Lung (tissue), 12 donors: ENCODE results near the gene MYH14. TPM values are rescaled to one million over a fixed set of nuclear protein-coding genes. Genes with fewer than 3 reads are reported as not detected.

ENCODE experiments used
- ATAC-seq: fragments of 200-7000 bp; cut with Tn5 transposase; one replicate; pipeline ENCODE4 v1.9.1; 2020; ENCODE audit warnings: moderate number of reproducible peaks; ENCODE audit not compliant: insufficient read depth, low FRiP score
- DNase-seq, 3 donors: peaks; one replicate each; pipeline ENCODE4 v3.0.0-alpha.2; 2013 to 2017
- H3K27ac ChIP-seq, 2 donors: one replicate each; pipeline ENCODE4 v1.5.1; 2013; ENCODE audit warnings: mild to moderate bottlenecking in 2 of 2, moderate library complexity in 2 of 2, control low read depth in 1 of 2, inconsistent platforms in 1 of 2, low read depth in 1 of 2, low read length in 1 of 2
- H3K27me3 ChIP-seq, 3 donors: one replicate each; pipeline ENCODE4 v1.5.1; 2013; ENCODE audit warnings: low read length in 2 of 3; ENCODE audit not compliant: control insufficient read depth in 3 of 3, insufficient read depth in 3 of 3
- H3K36me3 ChIP-seq, 4 donors: one replicate each; pipeline ENCODE4 v1.5.1; 2013; ENCODE audit warnings: low read length in 4 of 4, mild to moderate bottlenecking in 1 of 4, moderate library complexity in 1 of 4; ENCODE audit not compliant: control insufficient read depth in 4 of 4, insufficient read depth in 4 of 4
- H3K4me1 ChIP-seq, 5 donors: one replicate each; pipeline ENCODE4 v1.5.1; 2013; ENCODE audit warnings: low read length in 5 of 5, mild to moderate bottlenecking in 2 of 5, moderate library complexity in 1 of 5; ENCODE audit not compliant: control insufficient read depth in 5 of 5, insufficient read depth in 5 of 5
- H3K4me3 ChIP-seq: one replicate; pipeline ENCODE4 v1.5.1; 2013; ENCODE audit warnings: mild to moderate bottlenecking, control low read depth, moderate library complexity
- H3K9ac ChIP-seq, 2 donors: one replicate each; pipeline ENCODE4 v1.5.1; 2013; ENCODE audit warnings: low read length in 2 of 2, control low read depth in 1 of 2; ENCODE audit not compliant: insufficient read depth in 1 of 2
- H3K9me3 ChIP-seq, 4 donors: one replicate each; pipeline ENCODE4 v1.5.1; 2013; ENCODE audit warnings: low read length in 3 of 4, mild to moderate bottlenecking in 1 of 4, moderate library complexity in 1 of 4; ENCODE audit not compliant: control insufficient read depth in 4 of 4, insufficient read depth in 3 of 4
- WGBS, 2 donors: extraction: QIAGEN DNeasy Blood & Tissue Kit; methylation state at CpG; one replicate each; pipeline ENCODE4 v1.1.7; 2013; 5-methylcytosine and 5-hydroxymethylcytosine counted together
- polyA plus RNA-seq, 2 donors: library from polyadenylated mRNA; stranded (reverse); fragments of 200-250 nt; gene quantifications; one replicate each; pipeline ENCODE4 v1.2.1, GENCODE V29; 2013
- total RNA-seq, 2 donors: library from RNA; depleted of rRNA in 1 of 2; stranded (reverse); fragments of >200 nt in 1 of 2; gene quantifications; one replicate each; pipeline ENCODE4 v1.2.1, GENCODE V29; 2014 to 2021
- TF ChIP-seq, protein P1 (sequence below): IDR thresholded peaks from 2 replicates; pipeline ENCODE4 v1.5.1; 2012; ENCODE audit warnings: mild to moderate bottlenecking; ENCODE audit errors: control extremely low read depth, extremely low read depth
- donor health status: control.
- donor health status: control.
- donor health status: Bipolar disorder and iron deficiency.
- donor health status: healthy.
- donor health status: DM: yes; HTN: yes; CAD: no.

Gene MYH14
- total and polyA plus RNA-seq, 4 donors, result 48.3 to 159 (median 98.6) TPM

DNA sequence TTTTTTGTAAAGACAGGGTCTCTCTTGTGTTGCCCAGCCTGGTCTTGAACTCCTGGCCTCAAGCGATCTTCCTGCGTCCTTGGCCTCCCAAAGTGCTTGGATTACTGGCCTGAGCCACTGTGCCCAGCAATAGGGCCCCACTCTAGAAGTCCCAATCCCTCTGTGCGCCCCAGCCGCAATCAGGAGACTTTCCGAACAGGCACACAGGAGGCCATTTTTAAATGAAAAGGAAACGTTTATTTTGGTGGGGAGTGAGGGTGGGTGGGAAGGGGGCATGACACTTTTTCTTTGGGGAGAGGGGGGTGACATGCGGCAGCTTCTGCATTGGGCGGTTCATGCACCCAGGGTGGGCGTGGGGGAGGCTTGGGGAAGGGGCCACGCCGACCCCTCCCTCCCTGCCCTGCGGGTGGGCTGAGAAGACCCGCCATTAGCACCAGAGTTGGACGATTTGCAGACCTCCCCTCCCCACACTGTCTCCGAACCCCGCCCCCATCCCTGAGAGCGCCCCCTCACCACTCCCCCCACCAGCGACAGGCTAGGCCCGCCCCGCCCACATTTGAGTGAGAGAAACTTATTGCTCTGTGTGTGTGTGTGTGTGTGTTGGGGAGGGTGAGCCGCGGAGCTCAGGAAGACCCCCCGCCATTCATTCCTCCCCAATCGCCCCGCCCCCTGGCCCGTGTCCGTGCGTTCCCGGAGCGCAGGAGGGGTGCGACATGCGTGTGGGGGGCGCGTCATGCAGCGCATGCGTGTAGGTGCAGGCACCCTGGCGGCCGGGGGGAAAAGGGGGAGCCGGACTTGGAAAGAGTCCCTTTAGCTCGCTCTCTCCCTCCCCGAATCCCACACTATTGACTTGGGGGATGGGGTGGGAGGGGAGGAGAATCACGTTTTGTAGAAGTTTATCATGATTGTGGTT lies 108.6 kb downstream of the MYH14 start:
- Histone ChIP-seq H3K9me3 (peaks cover 0 to 7% (median 3%) of the 10 kb centered on the region in 4 donors), H3K4me3 (no peak overlapping the region), H3K4me1 (peaks cover 0 to 4% (median 0%) of the 10 kb centered on the region in 5 donors), H3K27me3 (peaks cover 2 to 25% (median 15%) of the 10 kb centered on the region in 3 donors), H3K36me3 (peaks cover 0 to 10% (median 7%) of the 10 kb centered on the region in 4 donors), H3K27ac (no peak overlapping the region), H3K9ac (no peak overlapping the region)
- TF ChIP-seq, protein P1, sequence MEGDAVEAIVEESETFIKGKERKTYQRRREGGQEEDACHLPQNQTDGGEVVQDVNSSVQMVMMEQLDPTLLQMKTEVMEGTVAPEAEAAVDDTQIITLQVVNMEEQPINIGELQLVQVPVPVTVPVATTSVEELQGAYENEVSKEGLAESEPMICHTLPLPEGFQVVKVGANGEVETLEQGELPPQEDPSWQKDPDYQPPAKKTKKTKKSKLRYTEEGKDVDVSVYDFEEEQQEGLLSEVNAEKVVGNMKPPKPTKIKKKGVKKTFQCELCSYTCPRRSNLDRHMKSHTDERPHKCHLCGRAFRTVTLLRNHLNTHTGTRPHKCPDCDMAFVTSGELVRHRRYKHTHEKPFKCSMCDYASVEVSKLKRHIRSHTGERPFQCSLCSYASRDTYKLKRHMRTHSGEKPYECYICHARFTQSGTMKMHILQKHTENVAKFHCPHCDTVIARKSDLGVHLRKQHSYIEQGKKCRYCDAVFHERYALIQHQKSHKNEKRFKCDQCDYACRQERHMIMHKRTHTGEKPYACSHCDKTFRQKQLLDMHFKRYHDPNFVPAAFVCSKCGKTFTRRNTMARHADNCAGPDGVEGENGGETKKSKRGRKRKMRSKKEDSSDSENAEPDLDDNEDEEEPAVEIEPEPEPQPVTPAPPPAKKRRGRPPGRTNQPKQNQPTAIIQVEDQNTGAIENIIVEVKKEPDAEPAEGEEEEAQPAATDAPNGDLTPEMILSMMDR, result no peak
- no peak for ATAC-seq
- peak; percentile 87 to 89 (median 89) for DNase-seq
- WGBS, 2 donors, result 4 to 5% methylated on average over 38 to 42 of the region's 42 CpGs

DNA sequence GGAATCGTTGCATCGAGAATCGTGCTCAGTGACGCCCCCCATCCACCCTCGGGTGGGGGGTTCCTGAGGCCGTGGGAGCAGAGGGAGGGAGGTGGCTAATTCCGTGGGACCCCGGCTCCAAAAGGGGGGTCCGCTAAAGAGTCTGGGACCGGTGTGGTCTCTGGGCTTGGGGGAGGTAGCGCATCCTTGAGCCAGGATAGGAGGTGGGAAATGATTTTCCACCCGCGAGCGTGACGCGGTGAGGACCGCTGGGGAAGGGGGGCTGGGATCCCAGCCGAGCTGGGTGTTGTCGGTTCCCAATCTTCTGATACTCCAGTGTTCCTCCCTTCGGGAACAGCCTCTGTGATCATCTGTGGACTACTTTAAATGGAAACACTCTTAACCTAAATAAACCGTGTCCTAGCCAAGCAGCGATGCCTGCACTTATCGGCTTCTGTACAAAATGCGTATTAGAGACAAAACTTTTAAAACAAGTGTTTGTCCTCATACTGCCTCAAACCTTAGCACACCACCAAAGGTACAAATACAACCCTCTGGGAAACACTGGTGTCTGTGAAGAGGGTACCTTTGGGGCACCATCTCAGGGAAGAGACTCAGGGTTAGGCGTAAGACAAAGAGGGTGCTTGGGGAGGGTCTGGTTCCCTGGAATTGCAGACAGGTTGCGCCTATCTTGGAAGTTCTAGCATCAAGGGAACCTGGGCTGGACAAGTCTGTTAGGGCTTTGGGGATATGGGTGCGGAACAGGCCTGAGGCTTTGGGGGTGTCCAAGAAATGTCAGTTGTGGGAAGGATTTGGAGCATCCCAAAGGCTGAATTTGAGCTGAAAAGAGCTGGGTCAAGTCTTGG lies 109.8 kb downstream of the MYH14 start:
- Histone ChIP-seq H3K36me3 (peaks cover 0 to 4% (median 2%) of the 10 kb centered on the region in 4 donors), H3K27me3 (peaks cover 2 to 25% (median 18%) of the 10 kb centered on the region in 3 donors), H3K27ac (no peak overlapping the region), H3K4me1 (peaks cover 0 to 4% (median 0%) of the 10 kb centered on the region in 5 donors), H3K4me3 (no peak overlapping the region), H3K9ac (no peak overlapping the region), H3K9me3 (peaks cover 0 to 3% (median 0%) of the 10 kb centered on the region in 4 donors)
- TF ChIP-seq, protein P1, result no peak
- 11 to 12% methylated on average over 27 of the region's 27 CpGs for WGBS, 2 donors
- DNase-seq, result peak in 1 of 3 donors; percentile 2
- no peak for ATAC-seq

DNA sequence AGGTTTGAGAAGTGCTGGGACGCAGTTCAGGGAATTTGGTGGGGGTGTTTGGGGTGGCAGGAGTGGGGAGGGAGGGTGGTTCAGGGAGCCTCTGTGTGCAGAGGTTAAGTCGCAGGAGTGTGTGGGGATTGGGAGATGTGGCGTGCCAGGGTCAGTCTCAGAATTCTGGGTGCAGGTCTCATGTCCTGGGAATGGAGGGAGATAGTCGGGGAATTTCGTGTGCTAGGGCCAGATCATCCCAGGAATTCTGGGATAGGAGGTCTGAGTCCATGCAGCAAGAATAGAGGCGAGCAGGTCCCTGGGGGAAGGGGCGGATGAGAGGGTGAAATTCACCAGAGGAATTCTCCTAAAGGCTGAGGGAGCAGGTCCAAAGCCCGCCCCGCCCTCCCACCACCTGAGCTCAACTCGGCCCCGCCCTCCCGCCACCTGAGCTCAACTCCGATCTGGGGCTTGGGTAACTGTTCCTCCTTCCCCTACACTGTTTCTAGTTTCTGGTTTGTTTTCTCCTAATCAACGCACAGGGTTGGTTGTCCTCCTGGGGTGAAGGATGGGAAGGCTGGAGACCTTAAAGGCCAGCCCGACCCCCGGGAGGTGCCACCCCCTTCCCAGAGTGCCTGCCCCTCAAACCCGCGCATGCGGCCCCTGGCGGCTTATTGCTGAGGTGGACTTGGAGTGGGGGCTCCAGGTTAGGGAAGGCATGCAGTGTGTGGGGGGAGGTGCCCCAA lies 110.6 kb downstream of the MYH14 start:
- 3 to 4% methylated on average over 19 to 20 of the region's 20 CpGs for WGBS, 2 donors
- no peak overlapping the region for H3K4me3 ChIP-seq

More for the DNA sequence above, 110.6 kb downstream of the MYH14 start:
- DNase-seq (no peak), ATAC-seq (no peak)
- Histone ChIP-seq H3K27ac (no peak overlapping the region), H3K9ac (no peak overlapping the region), H3K4me1 (peaks cover 0 to 4% (median 0%) of the 10 kb centered on the region in 5 donors), H3K9me3 (peaks cover 0 to 3% (median 0%) of the 10 kb centered on the region in 4 donors), H3K36me3 (peaks cover 0 to 4% (median 2%) of the 10 kb centered on the region in 4 donors), H3K27me3 (peaks cover 2 to 25% (median 18%) of the 10 kb centered on the region in 3 donors)
- TF ChIP-seq, protein P1, result no peak
